HG03025 (cell line): ENCODE results near the gene TOR3A.
"Not testable (repeated sequence)": the region's sequence is repeated elsewhere in the genome, so short reads cannot be mapped to it uniquely, and the experiment has no call there.

Experiments
- ATAC-seq: cut with Tn5 transposase; IDR thresholded peaks from one replicate; pipeline ENCODE4 v1.9.1; 2021; ENCODE audit warnings: mild to moderate bottlenecking, moderate library complexity; ENCODE audit not compliant: unreplicated experiment, low FRiP score

The TOR3A gene

GRCh38 chr1:179104611-179105250 lies 22.9 kb downstream of the TOR3A start:
- ATAC-seq, result no peak

DNA sequence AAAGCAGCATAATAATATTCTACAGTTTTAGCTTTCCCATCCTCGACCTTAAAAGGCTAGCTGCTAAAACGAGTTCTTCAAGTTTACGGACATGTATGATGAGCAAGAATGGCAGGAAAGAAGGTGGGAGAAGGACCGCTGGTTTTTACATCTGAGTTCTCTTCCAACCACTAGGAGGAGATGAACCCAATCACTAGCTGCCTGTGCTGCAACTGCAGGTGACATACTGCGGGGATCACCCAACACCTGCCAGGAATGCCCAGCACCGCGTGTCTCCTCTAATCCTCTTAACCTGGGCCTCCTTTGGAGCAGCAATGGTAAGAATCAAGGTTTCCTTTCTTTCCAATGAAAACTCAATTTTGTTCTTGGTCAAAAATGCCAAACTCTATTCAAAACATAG lies 23.5 kb downstream of the TOR3A start:
- no peak for ATAC-seq

DNA sequence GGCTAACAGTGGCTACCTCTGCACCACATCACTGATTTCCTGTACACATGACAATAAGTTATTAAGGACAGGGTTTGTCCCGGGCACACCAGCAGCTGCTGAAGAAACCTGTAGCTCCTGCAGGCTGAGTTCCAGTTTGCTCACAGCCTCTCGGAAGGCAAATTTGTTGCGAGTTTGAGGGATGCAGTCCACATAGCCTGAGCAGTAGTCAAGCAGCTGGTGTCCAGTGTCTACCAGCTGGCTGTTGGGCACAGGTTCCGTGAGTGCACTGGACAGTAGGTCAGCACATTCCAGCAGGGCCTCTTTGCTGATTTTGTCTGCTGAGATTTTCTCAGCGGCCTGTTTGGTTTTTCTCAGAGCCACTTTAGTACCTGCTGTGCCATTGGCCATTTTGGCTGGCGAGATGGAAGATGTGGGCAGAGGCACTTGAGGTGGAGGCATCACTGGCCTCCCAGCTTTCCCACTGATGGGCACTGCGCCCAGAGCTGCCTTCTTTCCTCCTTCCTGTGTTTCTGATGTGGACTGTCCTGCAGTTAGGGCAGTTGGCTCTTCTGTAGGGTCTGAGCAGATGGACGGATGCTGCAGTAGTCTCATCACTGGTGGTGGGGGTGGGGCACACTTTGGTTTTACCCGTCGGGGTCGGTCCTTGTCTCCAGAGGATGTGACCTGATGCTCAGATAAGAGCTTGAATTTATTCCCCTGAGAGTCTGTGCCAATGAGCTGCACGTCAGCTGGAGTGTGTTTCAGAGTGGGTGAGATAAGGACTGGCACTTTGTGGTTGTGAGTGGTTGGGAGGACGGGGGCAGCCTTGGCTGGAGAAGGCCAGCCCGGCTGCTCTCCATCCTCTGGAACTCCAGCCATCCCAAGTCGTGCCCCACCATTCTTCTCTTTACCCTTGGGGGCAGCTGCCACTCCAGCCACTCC lies 26.1 kb downstream of the TOR3A start:
- ATAC-seq, result no peak

DNA sequence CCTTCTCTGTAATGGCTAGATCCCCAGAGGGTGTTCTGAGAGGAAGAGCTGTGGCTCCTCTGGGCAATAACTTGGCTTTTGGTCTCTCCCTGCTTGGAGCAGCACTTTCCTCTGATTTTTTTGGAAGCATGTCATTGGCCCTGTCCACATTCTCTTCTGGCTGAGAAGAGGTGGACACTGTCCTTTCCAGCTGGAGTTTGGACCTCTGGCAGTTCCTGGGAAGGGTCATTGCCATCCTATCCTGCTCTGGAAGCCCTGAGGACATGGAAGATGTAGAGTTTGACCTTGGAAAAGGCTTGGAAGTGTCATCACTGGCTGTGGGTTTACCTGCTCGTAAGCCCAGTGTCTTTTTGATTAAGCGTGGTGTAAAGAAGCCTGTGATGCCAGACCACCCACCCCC lies 26.8 kb downstream of the TOR3A start:
- ATAC-seq, result no peak

GRCh38 chr1:179115181-179115580 lies 33.3 kb downstream of the TOR3A start:
- no peak for ATAC-seq

- ATAC-seq, result no peak
These were observed 37.6 kb downstream of the TOR3A start for GRCh38 chr1:179119513-179119912.

DNA sequence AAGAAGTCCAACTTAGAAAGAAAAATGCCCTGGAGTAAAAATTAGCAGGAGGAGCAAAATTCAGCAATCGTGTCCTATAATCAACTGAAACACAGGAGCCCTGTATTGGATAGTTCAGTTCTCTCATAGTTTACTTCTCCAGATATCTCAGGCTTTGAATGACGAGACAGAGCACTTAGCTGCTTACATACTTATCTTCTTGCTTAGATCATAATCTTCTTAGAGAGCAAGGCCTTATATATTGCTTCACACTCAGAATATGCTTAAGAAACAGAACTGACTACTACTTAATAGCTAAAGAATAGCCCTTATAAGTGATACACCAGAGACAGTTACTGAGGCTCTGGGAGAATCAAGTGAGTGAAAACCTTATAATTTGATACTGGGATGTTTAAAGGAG lies 38.9 kb downstream of the TOR3A start:
- ATAC-seq, result no peak

GRCh38 chr1:179121159-179121938 lies 39.5 kb downstream of the TOR3A start:
- no peak for ATAC-seq

GRCh38 chr1:179124873-179125272 lies 43.0 kb downstream of the TOR3A start:
- no peak for ATAC-seq

GRCh38 chr1:179126338-179127060 lies 44.6 kb downstream of the TOR3A start:
- ATAC-seq, result no peak

GRCh38 chr1:179127163-179127895 lies 45.5 kb downstream of the TOR3A start:
- no peak for ATAC-seq

GRCh38 chr1:179128520-179128919 lies 46.6 kb downstream of the TOR3A start:
- no peak for ATAC-seq

DNA sequence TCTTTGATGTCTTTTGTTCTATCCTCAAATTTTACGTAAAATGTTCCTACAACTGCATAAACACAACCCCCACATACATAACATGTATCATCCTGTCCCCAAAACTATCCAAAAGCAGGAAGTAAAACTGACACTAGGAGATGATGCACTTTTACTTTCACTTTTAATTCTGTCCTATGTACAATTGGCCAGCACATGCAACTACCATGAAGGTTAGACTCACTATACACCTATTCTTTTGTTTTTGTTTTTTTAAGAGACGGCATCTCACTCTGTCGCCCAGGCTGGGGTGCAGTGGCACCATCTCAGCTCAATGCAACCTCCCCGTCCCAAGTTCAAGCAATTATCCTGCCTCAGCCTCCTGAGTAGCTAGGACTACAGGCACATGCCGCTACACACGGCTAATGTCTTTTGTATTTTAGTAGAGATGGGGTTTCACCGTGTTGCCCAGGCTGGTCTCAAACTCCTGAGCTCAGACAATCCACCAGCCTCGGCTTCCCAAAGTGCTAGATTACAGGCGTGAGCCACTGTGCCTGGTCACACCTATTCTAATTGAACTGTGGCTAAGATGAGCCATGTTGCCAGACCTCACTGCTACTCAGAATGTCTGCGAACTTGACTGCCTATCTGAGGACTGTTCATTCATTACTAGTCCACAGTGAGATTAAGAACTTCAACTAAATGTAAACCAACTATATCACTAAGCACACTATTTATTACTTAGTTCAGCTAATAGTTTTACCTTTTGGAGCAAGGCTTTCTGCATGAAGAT lies 48.0 kb downstream of the TOR3A start:
- ATAC-seq, result peak; percentile 99

GRCh38 chr1:179135168-179135567 lies 53.3 kb downstream of the TOR3A start:
- not testable (repeated sequence) for ATAC-seq

DNA sequence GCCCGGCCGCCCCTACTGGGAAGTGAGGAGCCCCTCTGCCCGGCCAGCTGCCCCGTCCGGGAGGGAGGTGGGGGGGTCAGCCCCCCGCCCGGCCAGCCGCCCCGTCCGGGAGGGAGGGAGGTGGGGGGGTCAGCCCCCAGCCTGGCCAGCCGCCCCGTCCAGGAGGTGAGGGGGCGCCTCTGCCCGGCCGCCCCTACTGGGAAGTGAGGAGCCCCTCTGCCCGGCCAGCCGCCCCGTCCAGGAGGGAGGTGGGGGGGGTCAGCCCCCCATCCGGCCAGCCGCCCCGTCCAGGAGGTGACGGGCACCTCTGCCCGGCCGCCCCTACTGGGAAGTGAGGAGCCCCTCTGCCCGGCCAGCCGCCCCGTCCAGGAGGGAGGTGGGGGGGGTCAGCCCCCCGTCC lies 53.8 kb downstream of the TOR3A start:
- not testable (repeated sequence) for ATAC-seq

DNA sequence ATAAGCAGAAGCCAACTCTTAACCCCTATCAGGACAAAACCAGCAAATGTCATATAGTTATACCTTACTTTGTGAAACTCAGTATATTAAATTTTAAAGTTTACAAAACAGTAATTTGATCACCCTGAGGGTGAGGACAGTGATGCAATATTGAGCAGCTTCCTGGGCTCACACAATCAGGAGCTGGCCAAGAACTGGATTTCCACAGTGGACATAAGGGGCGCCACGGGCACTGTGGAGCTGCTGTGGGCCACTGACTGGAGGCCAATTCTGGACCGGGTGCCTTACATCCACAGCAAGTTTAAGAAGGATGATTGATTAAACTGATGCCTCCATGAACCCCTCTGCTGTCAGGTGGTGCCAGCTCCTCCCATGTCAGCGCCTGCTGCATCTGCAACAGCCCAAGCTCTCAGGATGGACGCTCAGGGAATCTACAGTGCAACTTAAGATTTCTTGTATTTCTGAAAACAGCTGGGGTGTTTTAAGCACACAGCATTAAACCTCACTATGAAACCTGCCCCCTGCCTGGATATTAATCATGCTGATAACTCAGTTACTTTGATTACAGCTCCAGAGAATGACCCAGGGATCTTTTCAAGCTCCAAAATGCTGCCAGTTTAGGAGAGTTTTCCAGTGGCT lies 55.9 kb downstream of the TOR3A start:
- ATAC-seq, result no peak

DNA sequence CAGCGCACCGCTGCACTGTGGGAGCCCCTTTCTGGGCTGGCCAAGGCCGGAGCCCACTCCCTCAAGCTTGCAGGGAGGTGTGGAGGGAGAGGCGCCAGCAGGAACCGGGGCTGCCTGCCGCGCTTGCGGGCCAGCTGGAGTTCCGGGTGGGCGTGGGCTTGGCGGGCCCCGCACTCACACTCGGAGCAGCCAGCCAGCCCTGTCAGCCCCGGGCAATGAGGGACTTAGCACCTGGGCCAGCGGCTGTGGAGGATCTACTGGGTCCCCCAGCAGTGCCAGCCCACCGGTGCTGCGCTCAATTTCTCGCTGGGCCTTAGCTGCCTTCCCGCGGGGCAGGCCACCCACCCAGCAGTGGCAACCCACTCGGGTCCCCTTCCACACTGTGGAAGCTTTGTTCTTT lies 56.9 kb downstream of the TOR3A start:
- not testable (repeated sequence) for ATAC-seq

- ATAC-seq, result no peak
These were observed 59.9 kb downstream of the TOR3A start for GRCh38 chr1:179141592-179142251.
